Stimulated activated CD4-positive, alpha-beta T cell treated with anti-CD3 and anti-CD28 coated beads, TNF-alpha, amount 100 ng/mL, for 4 hours (primary cell): ENCODE measurements around the gene THAP5.
A peak's percentile ranks its signal among the peaks of the same experiment; 100 is the strongest.

Experiments
- DNase-seq, 3 experiments: peaks; one replicate each; pipeline ENCODE4 v3.0.0-alpha.2; 2020; ENCODE audit warnings: low read depth in 3 of 3

Gene THAP5

DNA sequence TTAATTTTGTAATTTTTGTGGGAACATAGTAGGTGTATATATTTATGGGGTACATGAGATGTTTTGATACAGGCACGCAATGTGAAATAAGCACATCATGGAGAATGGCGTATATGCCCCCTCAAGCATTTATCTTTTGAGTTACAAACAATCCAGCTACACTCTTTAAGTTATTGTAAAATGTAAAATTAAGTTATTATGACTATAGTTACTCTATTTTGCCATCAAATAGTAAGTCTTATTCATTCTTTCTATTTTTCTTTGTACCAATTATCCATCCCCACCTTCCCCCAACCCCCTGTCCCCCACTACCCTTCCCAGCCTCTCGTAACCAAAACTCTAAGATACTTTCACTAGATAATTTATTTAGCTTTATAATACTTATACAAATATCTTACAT lies 35.8 kb downstream of the THAP5 start:
- no peak for DNase-seq

DNA sequence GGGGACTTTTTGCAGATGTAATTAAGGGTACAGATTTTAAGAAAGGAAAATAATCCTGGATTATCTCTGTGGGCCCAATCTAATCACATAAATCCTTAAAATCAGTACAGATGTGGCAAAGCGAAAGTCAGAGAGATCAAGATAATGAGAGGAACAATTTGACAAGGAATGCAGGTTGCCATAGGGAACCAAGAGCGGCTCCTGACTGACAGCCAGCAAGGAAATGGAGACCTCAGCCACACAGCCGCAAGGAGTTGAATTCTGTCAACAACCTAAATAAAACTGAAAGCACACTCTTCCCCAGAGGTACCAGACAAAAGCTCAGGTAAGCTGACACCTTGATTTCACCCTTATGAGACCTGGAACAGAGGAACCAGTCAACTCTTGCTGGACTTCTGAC lies 40.2 kb downstream of the THAP5 start:
- no peak for DNase-seq

- no peak for DNase-seq
These were observed 41.3 kb downstream of the THAP5 start for GRCh38 chr7:108528183-108528712.

DNA sequence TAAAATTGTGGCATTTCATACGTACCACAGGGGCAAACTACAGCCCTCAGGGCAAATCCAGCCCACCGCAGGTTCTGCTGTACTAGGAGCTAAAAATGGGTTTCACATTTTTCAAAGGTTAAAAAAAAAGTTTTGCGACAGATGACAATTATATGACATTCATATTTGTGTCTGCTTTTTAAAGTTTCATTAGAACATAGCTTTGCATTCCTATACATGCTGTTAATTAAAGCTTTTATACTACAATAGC lies 42.8 kb downstream of the THAP5 start:
- no peak for DNase-seq

GRCh38 chr7:108525985-108526767 lies 43.3 kb downstream of the THAP5 start, which contains the start of gene PNPLA8:
TSS of gene PNPLA8 (minus strand) at chr7:108526135. CDS start at chr7:108515491, 10,644 bp downstream.
- DNase-seq, result peak; percentile 99 to 100 (median 100)

DNA sequence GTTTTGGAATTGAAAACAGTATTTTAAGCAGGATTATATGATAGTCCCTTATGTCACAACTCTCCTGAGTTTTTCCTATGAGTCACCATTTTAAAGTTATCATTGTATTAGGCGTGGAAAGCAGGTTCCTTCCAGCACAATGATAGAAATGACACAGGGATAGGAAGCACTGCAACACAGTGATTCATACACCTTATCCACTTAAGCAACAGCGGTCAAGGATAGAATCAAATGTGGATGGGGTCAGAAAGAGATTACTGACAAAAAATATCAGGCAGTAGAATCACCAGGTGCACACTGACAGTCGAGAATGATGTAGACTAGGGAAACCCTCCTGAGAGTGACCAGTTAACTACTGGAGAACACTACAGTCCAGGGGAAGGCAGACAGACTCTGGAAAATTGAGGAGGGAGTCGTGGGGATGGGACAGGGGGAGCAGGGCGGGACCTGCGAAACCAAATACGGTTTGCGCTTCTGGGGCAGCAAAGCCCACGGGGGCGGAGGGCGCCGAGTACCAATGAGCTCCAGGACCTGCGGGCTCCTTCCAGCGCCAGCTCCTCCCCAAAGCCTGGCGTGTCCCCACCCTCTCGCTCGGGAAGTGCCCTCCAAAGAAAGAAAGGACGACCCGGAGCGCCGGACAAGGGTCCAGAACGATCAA lies 44.0 kb downstream of the THAP5 start:
- DNase-seq, result peak in 1 of 3 experiments; percentile 33

GRCh38 chr7:108522780-108523179 lies 46.7 kb downstream of the THAP5 start:
- no peak for DNase-seq

DNA sequence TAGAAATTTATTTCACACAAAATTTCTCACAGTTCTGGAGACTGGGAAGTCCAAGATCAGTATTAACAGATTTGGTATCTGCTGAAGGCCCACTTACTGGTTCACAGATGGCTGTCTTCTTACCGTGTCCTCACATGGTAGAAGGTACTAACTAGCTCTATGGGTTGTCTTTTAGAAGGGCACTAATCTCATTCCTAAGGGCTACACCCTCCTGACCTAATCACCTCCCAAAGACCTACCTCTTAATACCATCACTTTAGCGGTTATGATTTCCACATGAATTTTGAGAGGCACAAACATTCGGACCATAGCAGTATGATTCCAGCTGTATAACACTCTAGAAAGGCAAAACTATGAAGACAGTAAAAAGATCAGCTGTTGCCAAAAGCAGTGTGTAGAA lies 51.6 kb downstream of the THAP5 start:
- no peak for DNase-seq

DNA sequence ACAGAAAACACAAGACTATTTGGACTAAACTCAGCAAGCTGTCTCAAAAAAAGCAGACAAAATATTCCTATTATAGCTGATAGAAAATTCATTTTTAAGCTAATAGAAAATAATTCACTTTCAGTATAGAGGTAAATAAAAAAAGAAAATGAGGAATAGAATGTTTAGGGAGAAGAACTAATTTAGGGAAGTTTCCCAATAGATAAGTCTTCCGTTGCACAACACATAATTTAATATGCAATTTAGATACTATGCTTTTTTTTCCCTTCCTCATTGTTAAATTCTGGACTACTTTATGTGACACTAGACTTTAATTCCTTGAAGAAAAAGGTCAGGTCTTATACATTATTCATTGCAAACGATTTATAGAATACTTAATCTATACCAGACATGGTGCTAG lies 53.9 kb downstream of the THAP5 start:
- no peak for DNase-seq

DNA sequence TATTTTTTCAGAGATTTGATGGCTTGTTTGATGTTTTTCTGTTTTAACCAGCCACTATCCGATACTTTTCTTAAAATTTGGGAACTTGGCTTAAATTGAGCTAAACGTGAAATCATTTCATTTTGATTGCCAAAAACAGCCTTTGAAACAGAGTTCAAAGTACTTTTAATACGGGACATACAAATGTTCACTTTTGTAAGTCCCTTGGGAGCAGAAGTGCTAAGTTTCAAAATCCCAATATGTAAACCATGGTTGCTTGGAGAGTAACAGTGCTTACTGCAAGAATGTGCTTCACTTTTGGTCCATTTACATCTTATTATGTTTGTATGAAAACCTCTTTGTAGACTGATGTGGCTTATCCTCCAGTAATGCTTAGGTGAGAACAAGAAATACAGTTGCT lies 54.5 kb downstream of the THAP5 start:
- DNase-seq, result no peak
